ENCODE results near the gene FMO1. TPM values are rescaled to one million over a fixed set of nuclear protein-coding genes. Genes with fewer than 3 reads are reported as not detected.
A peak's percentile ranks its signal among the peaks of the same experiment; 100 is the strongest.

Gene FMO1
- total RNA-seq, 2 donors from 2014 or later: 0.28 TPM; not detected in 1

DNA sequence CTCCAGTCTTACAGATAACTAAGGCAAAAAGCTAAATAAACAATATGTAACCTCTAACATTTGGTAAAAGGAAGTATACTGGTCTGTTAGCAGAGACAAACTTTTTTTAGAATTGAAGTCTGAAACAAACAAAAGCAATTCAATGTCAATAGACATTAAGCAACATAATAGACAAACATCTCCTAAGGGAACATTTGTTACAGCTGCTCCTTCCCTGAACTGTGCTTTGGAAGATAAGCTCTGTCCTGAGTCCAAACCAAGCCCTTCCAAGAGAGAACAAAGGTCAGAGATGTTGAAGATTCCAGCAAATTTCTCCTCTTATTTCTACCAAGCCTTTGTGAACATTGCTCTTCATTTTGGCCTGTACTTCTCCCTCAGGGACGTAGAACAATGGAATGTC is 37.9 kb upstream of the FMO1 start:
- H3K27me3 ChIP-seq (replicated peaks; ENCODE audit: insufficient read depth): no peaks in the 10 kb centered on the region
- no peaks in the 10 kb centered on the region for H3K9me3 ChIP-seq
- WGBS: 25% methylated on average over 1 of the region's 1 CpG
- peak; percentile 30 for DNase-seq (ENCODE audit: low spot score)
- H3K4me1 ChIP-seq (replicated peaks): no peaks in the 10 kb centered on the region
- TF ChIP-seq POLR2AphosphoS5 (IDR thresholded peaks at IDR 0.05) (peak; percentile 78), POLR2A (IDR thresholded peaks at IDR 0.05) (no peak)
- TF ChIP-seq, protein P1, sequence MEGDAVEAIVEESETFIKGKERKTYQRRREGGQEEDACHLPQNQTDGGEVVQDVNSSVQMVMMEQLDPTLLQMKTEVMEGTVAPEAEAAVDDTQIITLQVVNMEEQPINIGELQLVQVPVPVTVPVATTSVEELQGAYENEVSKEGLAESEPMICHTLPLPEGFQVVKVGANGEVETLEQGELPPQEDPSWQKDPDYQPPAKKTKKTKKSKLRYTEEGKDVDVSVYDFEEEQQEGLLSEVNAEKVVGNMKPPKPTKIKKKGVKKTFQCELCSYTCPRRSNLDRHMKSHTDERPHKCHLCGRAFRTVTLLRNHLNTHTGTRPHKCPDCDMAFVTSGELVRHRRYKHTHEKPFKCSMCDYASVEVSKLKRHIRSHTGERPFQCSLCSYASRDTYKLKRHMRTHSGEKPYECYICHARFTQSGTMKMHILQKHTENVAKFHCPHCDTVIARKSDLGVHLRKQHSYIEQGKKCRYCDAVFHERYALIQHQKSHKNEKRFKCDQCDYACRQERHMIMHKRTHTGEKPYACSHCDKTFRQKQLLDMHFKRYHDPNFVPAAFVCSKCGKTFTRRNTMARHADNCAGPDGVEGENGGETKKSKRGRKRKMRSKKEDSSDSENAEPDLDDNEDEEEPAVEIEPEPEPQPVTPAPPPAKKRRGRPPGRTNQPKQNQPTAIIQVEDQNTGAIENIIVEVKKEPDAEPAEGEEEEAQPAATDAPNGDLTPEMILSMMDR (IDR thresholded peaks at IDR 0.05): no peak
- intact Hi-C loops (cut with DNase I): no loop called here
- H3K27ac ChIP-seq: peak overlapping the region; percentile 5 to 28
- H3K4me3 ChIP-seq: no peak overlapping the region
- H3K36me3 ChIP-seq: no peaks in the 10 kb centered on the region

DNA sequence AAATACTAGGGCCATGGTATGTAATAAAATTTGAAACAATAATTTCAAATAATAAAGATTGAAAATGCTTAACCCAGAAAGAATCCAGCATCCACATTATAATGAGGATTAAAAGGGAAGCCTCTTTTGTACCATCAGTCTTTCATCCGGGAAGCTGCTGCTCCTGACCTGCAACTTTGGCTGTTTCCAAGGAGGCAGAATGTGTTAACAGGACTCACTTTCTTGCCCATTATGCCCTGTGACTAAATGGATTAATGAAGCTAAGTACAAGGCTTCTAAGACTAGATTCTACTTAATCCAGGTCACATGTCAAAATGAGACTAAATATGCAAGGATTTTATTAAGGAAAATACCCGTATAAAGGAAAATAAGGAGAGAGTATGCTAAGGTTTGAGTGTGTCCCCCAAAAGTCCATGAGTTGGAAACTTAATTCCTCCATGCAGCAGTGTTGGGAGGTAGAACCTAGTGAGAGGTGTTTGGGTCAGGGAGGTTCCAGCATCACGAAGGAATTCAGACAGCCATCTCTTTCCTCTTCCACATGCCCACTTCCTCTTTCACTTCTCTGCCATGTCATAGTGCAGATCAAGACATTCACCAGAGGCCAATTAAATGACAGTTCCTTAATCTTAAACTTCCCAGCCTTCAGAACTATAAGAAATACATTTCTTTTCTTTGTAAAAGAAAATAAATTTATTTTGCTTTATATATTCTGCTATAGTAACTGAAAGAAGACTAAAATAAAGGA is 35.5 kb upstream of the FMO1 start:
- Histone ChIP-seq H3K9me3 (no peaks in the 10 kb centered on the region), H3K4me3 (no peak overlapping the region), H3K27ac (no peak overlapping the region), H3K27me3 (replicated peaks; ENCODE audit: insufficient read depth) (no peaks in the 10 kb centered on the region), H3K4me1 (replicated peaks) (no peaks in the 10 kb centered on the region), H3K36me3 (no peaks in the 10 kb centered on the region)
- 85% methylated on average over 3 of the region's 3 CpGs for WGBS
- TF ChIP-seq POLR2A (IDR thresholded peaks at IDR 0.05) (no peak), POLR2AphosphoS5 (IDR thresholded peaks at IDR 0.05) (no peak)
- TF ChIP-seq, protein P1 (IDR thresholded peaks at IDR 0.05): no peak
- no peak for DNase-seq (ENCODE audit: low spot score)
- intact Hi-C loops (cut with DNase I): no loop called here

DNA sequence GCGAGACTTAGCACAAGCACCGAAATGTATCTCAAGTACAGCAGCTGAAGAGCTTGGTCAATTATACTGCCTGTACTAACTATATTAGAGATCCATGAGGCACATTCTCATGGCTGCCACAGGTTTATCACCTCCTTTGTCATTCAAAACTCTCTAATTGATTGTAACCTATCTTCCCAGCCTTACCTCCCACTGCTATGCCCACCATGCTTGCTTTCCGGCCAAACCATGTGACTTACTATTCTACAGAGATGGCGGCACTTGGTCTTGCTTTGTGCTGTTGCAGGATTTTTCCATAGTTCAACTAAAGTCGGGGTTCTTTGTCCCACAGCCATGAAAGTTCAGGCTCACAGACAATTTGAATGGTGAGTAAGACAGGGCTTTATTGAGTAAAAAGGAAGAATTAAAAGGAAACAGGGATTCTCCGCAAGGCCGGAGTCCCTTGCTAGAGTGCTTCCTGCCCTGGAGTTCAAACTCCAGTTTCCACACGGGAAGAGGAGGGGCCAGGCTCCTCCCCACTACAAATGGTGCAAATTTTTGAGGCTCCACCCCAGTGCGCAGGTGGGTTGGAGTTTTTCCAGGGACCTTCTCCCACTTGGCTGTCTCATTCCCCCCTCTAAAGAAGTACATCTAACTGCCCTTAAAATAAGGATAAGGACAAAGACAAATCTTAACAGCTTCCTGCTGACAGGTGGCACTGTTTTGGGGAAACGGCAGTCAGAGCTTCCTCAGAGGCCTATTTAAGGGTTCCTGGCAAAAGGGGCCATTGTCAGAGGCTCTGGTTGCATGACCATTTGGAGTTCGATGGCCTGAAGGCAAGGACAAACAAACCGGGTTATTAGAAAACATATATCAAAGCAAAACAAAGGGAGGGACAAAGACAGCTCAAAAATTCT is 34.5 kb upstream of the FMO1 start:
- Histone ChIP-seq H3K36me3 (no peaks in the 10 kb centered on the region), H3K4me1 (replicated peaks) (peaks cover 4% of the 10 kb centered on the region), H3K4me3 (no peak overlapping the region), H3K27me3 (replicated peaks; ENCODE audit: insufficient read depth) (no peaks in the 10 kb centered on the region), H3K27ac (no peak overlapping the region), H3K9me3 (no peaks in the 10 kb centered on the region)
- 76% methylated on average over 12 of the region's 12 CpGs for WGBS
- TF ChIP-seq, protein P1 (IDR thresholded peaks at IDR 0.05): no peak
- TF ChIP-seq POLR2AphosphoS5 (IDR thresholded peaks at IDR 0.05) (no peak), POLR2A (IDR thresholded peaks at IDR 0.05) (no peak)
- intact Hi-C loops (cut with DNase I): no loop called here
- no peak for DNase-seq (ENCODE audit: low spot score)

DNA sequence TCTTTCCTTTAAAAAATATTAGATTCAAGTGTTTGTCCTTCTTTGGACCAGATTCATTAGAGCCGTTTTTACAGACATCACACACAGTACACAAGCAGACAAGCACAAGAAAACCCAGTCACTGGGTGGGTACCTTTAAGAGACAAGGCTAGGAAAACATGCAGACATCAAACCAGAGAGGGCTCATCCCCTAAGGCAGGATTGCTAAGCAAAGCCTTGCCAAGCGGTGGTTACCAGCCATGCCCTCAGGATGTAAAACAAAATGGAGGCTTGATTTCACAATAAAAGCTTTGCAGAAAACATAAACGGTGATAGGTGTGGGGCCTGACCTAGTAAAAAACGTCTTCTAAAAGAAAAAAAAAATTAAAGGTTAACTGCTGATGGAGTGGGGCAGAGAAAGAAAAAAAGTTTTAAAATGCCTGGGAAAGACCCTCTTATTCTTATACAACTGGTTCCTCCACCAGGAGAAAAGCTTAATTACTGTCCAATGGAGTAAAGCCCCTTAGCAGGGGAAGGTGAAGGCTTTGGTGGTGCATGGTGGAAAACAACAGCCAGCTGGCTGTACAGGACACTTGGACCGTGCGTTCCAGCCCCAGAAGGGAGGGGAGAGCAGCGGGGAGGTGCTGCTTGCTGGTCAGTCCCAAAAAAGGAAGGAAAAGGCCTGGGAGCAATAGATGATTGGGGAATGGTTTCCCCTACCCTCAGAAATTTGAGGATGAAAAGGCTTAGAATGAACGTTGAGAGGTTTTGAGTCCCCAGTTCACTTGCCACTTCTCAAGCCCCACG is 30.4 kb upstream of the FMO1 start:
- intact Hi-C loops (cut with DNase I): no loop called here
- DNase-seq (ENCODE audit: low spot score): no peak
- no peak for TF ChIP-seq POLR2AphosphoS5 (IDR thresholded peaks at IDR 0.05)
- TF ChIP-seq, protein P1 (IDR thresholded peaks at IDR 0.05): no peak
- no peak for TF ChIP-seq POLR2A (IDR thresholded peaks at IDR 0.05)
- Histone ChIP-seq H3K27me3 (replicated peaks; ENCODE audit: insufficient read depth) (no peaks in the 10 kb centered on the region), H3K4me1 (replicated peaks) (peaks cover 5% of the 10 kb centered on the region), H3K27ac (peak overlapping the region; percentile 58 to 65), H3K9me3 (no peaks in the 10 kb centered on the region), H3K4me3 (no peak overlapping the region), H3K36me3 (no peaks in the 10 kb centered on the region)
- 63% methylated on average over 9 of the region's 9 CpGs for WGBS

All from prostate gland (tissue), 2 donors.